H1 (cell line): Measurements from ENCODE around the gene CCBE1. TPM values are rescaled to one million over a fixed set of nuclear protein-coding genes. Genes with fewer than 3 reads are reported as not detected.

ENCODE experiments used
- CTCF ChIA-PET: fragments of 300-600 bp; sonication (Branson Sonifier 250); formaldehyde crosslinking; loops from one replicate; lab custom pipeline; 2021; ENCODE audit not compliant: partially characterized antibody; lab: Charles Lee
- POLR2A ChIA-PET: fragments of 300-600 bp; sonication (Branson Sonifier 250); formaldehyde crosslinking; loops from one replicate; lab custom pipeline; 2021; ENCODE audit warnings: inconsistent platforms; ENCODE audit not compliant: partially characterized antibody; lab: Charles Lee
- DNase-seq, 2 experiments: peaks; one replicate each; pipeline versions ENCODE4 v3.0.0 to v3.0.0-alpha.2; 2010 to 2022; ENCODE audit warnings: low spot score in 2 of 2, low read depth in 1 of 2, mixed read lengths in 1 of 2
- FAIRE-seq: peaks from 2 replicates; lab custom pipeline; 2011; peaks lifted over from hg19 to GRCh38; lab: Jason Lieb, UNC
- H2AFZ ChIP-seq: 2 replicates; pipeline ENCODE4 v1.8.1; 2012; ENCODE audit warnings: low read length, inconsistent platforms
- H2AK5ac ChIP-seq: 2 replicates; pipeline ENCODE4 v1.6.1; 2013; ENCODE audit warnings: low read depth, low read length
- H2BK120ac ChIP-seq: replicated peaks from 2 replicates; pipeline ENCODE3; 2013; ENCODE audit warnings: low read depth, low read length, inconsistent platforms
- H2BK12ac ChIP-seq: 2 replicates; pipeline ENCODE4 v1.6.1; 2013; ENCODE audit warnings: low read depth, low read length
- H2BK15ac ChIP-seq: 2 replicates; pipeline ENCODE4 v1.6.1; 2013; ENCODE audit warnings: low read length
- H2BK20ac ChIP-seq: 2 replicates; pipeline ENCODE4 v1.6.1; 2013; ENCODE audit warnings: low read length
- H2BK5ac ChIP-seq: 2 replicates; pipeline ENCODE4 v1.6.1; 2013; ENCODE audit warnings: low read depth, low read length
- H3K14ac ChIP-seq: 2 replicates; pipeline ENCODE4 v1.6.1; 2013; ENCODE audit warnings: inconsistent platforms; ENCODE audit not compliant: insufficient read length
- H3K18ac ChIP-seq: 2 replicates; pipeline ENCODE4 v1.6.1; 2013; ENCODE audit warnings: low read length; ENCODE audit errors: extremely low read depth
- H3K23ac ChIP-seq: 2 replicates; pipeline ENCODE4 v1.6.1; 2013; ENCODE audit warnings: inconsistent platforms; ENCODE audit not compliant: insufficient read length
- H3K23me2 ChIP-seq: 2 replicates; pipeline ENCODE4 v1.6.1; 2013; ENCODE audit warnings: low read depth, low read length
- H3K27ac ChIP-seq: 2 replicates; pipeline ENCODE4 v1.6.1; 2011; ENCODE audit warnings: low read depth, low read length, inconsistent platforms
- H3K27me3 ChIP-seq, 4 experiments: replicated peaks in 1 of 4; 1 replicate in 1 of 4; 2 replicates in 3 of 4; pipeline versions ENCODE4 v1.6.1 to v1.8.1; 2011 to 2013; ENCODE audit warnings: low read length in 3 of 4, mild to moderate bottlenecking in 3 of 4, inconsistent platforms in 2 of 4, mixed read lengths in 2 of 4, moderate library complexity in 1 of 4; ENCODE audit not compliant: control insufficient read depth in 3 of 4, insufficient read depth in 3 of 4; ENCODE audit errors: extremely low read depth in 1 of 4
- H3K36me3 ChIP-seq, 4 experiments: 2 replicates each; pipeline versions ENCODE4 v1.6.1 to v1.8.1; 2011 to 2013; ENCODE audit warnings: mild to moderate bottlenecking in 4 of 4, low read length in 3 of 4, moderate library complexity in 2 of 4, control low read depth in 1 of 4, inconsistent platforms in 1 of 4; ENCODE audit not compliant: insufficient read depth in 4 of 4, control insufficient read depth in 2 of 4
- H3K4ac ChIP-seq: replicated peaks from 2 replicates; pipeline ENCODE3; 2013; ENCODE audit warnings: low read length, low read depth, mixed read lengths, inconsistent platforms; ENCODE audit not compliant: insufficient read length
- H3K4me1 ChIP-seq, 4 experiments: replicated peaks in 1 of 4; 1 replicate in 1 of 4; 2 replicates in 3 of 4; pipeline versions ENCODE4 v1.6.1 to v1.8.1; 2011 to 2013; ENCODE audit warnings: low read length in 3 of 4, inconsistent platforms in 2 of 4, mixed read lengths in 1 of 4; ENCODE audit not compliant: insufficient read depth in 4 of 4, control insufficient read depth in 3 of 4
- H3K4me2 ChIP-seq, 2 experiments: 2 replicates each; pipeline versions ENCODE4 v1.6.1 to v1.8.1; 2011 to 2013; ENCODE audit warnings: low read depth in 2 of 2, low read length in 2 of 2, control low read depth in 1 of 2, inconsistent platforms in 1 of 2, mild to moderate bottlenecking in 1 of 2; ENCODE audit not compliant: insufficient read depth in 1 of 2
- H3K4me3 ChIP-seq, 4 experiments: fragments of 200-600, 300-600 bp in 1 of 4; sonication (generic), shearing (Covaris generic), sonication (Bioruptor Twin) in 1 of 4; 2 replicates each; pipeline versions ENCODE4 v1.5.1 to v1.8.1; 2011 to 2016; ENCODE audit warnings: low read length in 4 of 4, low read depth in 3 of 4, control low read depth in 2 of 4, inconsistent platforms in 2 of 4, mild to moderate bottlenecking in 2 of 4, mixed read lengths in 1 of 4, moderate library complexity in 1 of 4; ENCODE audit not compliant: insufficient read depth in 2 of 4; ENCODE audit errors: extremely low read depth in 1 of 4
- H3K56ac ChIP-seq: replicated peaks from 2 replicates; pipeline ENCODE3; 2013; ENCODE audit warnings: low read depth, mild to moderate bottlenecking, mixed read lengths, low read length, inconsistent platforms; ENCODE audit not compliant: insufficient read length
- H3K79me1 ChIP-seq: 2 replicates; pipeline ENCODE4 v1.6.1; 2013; ENCODE audit warnings: low read depth, low read length, control low read depth
- H3K79me2 ChIP-seq, 2 experiments: 2 replicates each; pipeline versions ENCODE4 v1.6.1 to v1.8.1; 2012 to 2013; ENCODE audit warnings: low read length in 2 of 2, mild to moderate bottlenecking in 2 of 2, inconsistent platforms in 1 of 2; ENCODE audit not compliant: insufficient read depth in 2 of 2, control insufficient read depth in 1 of 2
- H3K9ac ChIP-seq, 4 experiments: replicated peaks in 1 of 4; 1 replicate in 1 of 4; 2 replicates in 3 of 4; pipeline versions ENCODE4 v1.6.1 to v1.8.1; 2011 to 2013; ENCODE audit warnings: low read depth in 3 of 4, low read length in 3 of 4, control low read depth in 2 of 4, mild to moderate bottlenecking in 2 of 4, moderate library complexity in 2 of 4, inconsistent platforms in 1 of 4; ENCODE audit errors: extremely low read depth in 1 of 4
- H3K9me3 ChIP-seq, 2 experiments: 2 replicates each; pipeline versions ENCODE4 v1.6.1 to v1.8.1; 2012 to 2013; ENCODE audit warnings: mild to moderate bottlenecking in 2 of 2, moderate library complexity in 2 of 2, control low read depth in 1 of 2, inconsistent platforms in 1 of 2, low read depth in 1 of 2, low read length in 1 of 2, mixed read lengths in 1 of 2; ENCODE audit not compliant: insufficient read depth in 2 of 2
- H4K20me1 ChIP-seq, 2 experiments: replicated peaks in 1 of 2; 2 replicates each; pipeline versions ENCODE3 to v1.8.1; 2011 to 2013; ENCODE audit warnings: inconsistent platforms in 2 of 2, low read length in 2 of 2, mild to moderate bottlenecking in 1 of 2; ENCODE audit not compliant: insufficient read depth in 2 of 2, control insufficient read depth in 1 of 2
- H4K5ac ChIP-seq: 2 replicates; pipeline ENCODE4 v1.6.1; 2013; ENCODE audit warnings: low read length, low read depth, mixed read lengths, inconsistent platforms; ENCODE audit not compliant: insufficient read length
- H4K8ac ChIP-seq: 2 replicates; pipeline ENCODE4 v1.8.0; 2013; ENCODE audit warnings: mild to moderate bottlenecking, moderate library complexity, low read length, inconsistent platforms; ENCODE audit not compliant: insufficient read depth; ENCODE audit errors: extremely low read depth
- H4K91ac ChIP-seq: replicated peaks from 2 replicates; pipeline ENCODE3; 2013; ENCODE audit warnings: low read length, mixed read lengths, inconsistent platforms; ENCODE audit not compliant: insufficient read length
- WGBS, 2 experiments: shearing (Covaris generic) in 1 of 2; methylation state at CpG; one replicate each; pipeline versions ENCODE4 v1.1.6 to v1.1.7; 2013 to 2015; ENCODE audit warnings: low lambda C conversion rate in 2 of 2, mixed read lengths in 2 of 2, inconsistent platforms in 1 of 2, low coverage in 1 of 2, missing lambda C conversion rate in 1 of 2; ENCODE audit not compliant: insufficient replicate concordance in 2 of 2, insufficient coverage in 1 of 2, insufficient read length in 1 of 2; ENCODE audit errors: extremely low coverage in 1 of 2, missing lambda C conversion rate in 1 of 2; 5-methylcytosine and 5-hydroxymethylcytosine counted together
- polyA plus RNA-seq, 7 experiments: library from polyadenylated mRNA; depleted of rRNA in 3 of 7; stranded (reverse) in 5 of 7; unstranded in 2 of 7; fragments of >200 nt in 5 of 7; fragments of 200-250 nt in 2 of 7; gene quantifications; 1 replicate in 5 of 7; 2 replicates in 1 of 7; 4 replicates in 1 of 7; pipeline versions ENCODE4 v1.2.1 to v1.2.3, GENCODE V29; 2011 to 2013; ENCODE audit warnings: missing spikeins in 2 of 7, mixed read lengths in 2 of 7
- total RNA-seq: library from RNA; stranded (reverse); fragmentation: NEBNext Ultra II Directional; extraction: Animal tissue kit (Norgen Biotek cat#: 25700); gene quantifications from 2 replicates; pipeline ENCODE4 v1.2.1, GENCODE V29; 2021

The CCBE1 gene
- total and polyA plus RNA-seq, 2 of the 8 experiments (the other 6 are each of a cell fraction or from before 2014, with no cell fraction given): 2.1 to 2.6 TPM

DNA sequence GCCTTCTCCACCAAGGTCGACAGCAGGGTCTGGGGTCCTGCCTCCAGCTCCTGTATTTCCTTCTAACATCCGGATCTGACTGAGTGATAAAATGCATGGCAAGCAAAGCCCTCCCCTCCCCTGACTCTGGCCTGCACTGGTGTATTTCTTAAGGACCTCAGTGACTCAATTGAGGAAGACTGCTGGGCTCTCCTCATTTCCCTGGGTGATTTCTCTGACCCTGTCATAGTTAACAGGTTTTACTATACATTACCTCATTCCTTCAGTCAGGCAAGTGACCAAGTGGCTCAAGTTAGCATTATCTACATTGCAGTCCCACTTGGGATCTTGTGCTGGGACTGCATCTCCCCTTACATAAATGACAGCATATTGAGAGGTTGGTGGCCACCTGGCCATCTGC lies 38.8 kb upstream of the CCBE1 start:
- Histone ChIP-seq H2BK20ac (no peak overlapping the region), H4K5ac (no peak overlapping the region), H3K56ac (no peak overlapping the region), H3K9me3 (no peaks in the 10 kb centered on the region), H4K8ac (no peak overlapping the region), H3K27me3 (peaks cover 0 to 2% (median 0%) of the 10 kb centered on the region in 4 experiments; a peak in 1 of 7 replicates), H3K23me2 (no peaks in the 10 kb centered on the region), H3K4me2 (no peak overlapping the region), H3K18ac (no peak overlapping the region), H3K79me2 (no peaks in the 10 kb centered on the region), H2BK15ac (no peak overlapping the region), H4K91ac (no peak overlapping the region), H3K14ac (no peak overlapping the region), H3K4me1 (no peaks in the 10 kb centered on the region), H2AK5ac (no peak overlapping the region), H3K23ac (no peak overlapping the region), H2BK5ac (no peak overlapping the region), H3K27ac (no peak overlapping the region), H2BK12ac (no peak overlapping the region), H3K4ac (no peak overlapping the region), H2AFZ (no peak overlapping the region), H3K79me1 (no peaks in the 10 kb centered on the region), H2BK120ac (no peak overlapping the region), H4K20me1 (no peaks in the 10 kb centered on the region), H3K9ac (no peak overlapping the region), H3K36me3 (no peaks in the 10 kb centered on the region), H3K4me3 (no peak overlapping the region)
- POLR2A ChIA-PET: no interaction called here
- CTCF ChIA-PET: interaction anchor here (1.0 kb wide), 1 partner anchor 277 kb away, joined by 3 read pairs; no protein-coding TSS in a partner anchor
- DNase-seq (no peak), FAIRE-seq (no peak)
- 92% methylated on average over 2 of the region's 2 CpGs; no CpG with 5 or more reads in 1 of the 2 experiments for WGBS, 2 experiments
